HG02610 (cell line): Measurements from ENCODE around the gene POLD1.

ENCODE experiments used
- ATAC-seq: cut with Tn5 transposase; IDR thresholded peaks from one replicate; pipeline ENCODE4 v1.9.1; 2021; ENCODE audit warnings: mild to moderate bottlenecking, moderate library complexity; ENCODE audit not compliant: unreplicated experiment

The POLD1 gene

GRCh38 chr19:50461066-50461875 lies 77.1 kb downstream of the POLD1 start:
- peak; percentile 52 for ATAC-seq

- ATAC-seq: no peak
Observed at GRCh38 chr19:50462970-50463369, 78.8 kb downstream of the POLD1 start.

- ATAC-seq: no peak
Observed at GRCh38 chr19:50464348-50464747, 80.2 kb downstream of the POLD1 start.

- no peak for ATAC-seq
Observed at GRCh38 chr19:50465000-50465399, 80.9 kb downstream of the POLD1 start.

- no peak for ATAC-seq
Observed at GRCh38 chr19:50465986-50466705, 82.0 kb downstream of the POLD1 start.

- ATAC-seq: no peak
Observed at GRCh38 chr19:50466706-50467039, 82.5 kb downstream of the POLD1 start.

- no peak for ATAC-seq
Observed at GRCh38 chr19:50467566-50467965, 83.4 kb downstream of the POLD1 start.
